Effector memory CD4-positive, alpha-beta T cell (primary cell): ENCODE measurements around the gene PF4V1.

ENCODE experiments used
- DNase-seq, 3 donors: peaks; one replicate each; pipeline ENCODE4 v3.0.0-alpha.2; 2020
- H3K27ac ChIP-seq: 2 replicates; pipeline ENCODE4 v1.7.0; 2013; ENCODE audit warnings: mild to moderate bottlenecking, low read length, moderate library complexity; ENCODE audit not compliant: insufficient read depth, poor library complexity, severe bottlenecking
- H3K27me3 ChIP-seq: replicated peaks from 2 replicates; pipeline ENCODE4 v1.7.0; 2013; ENCODE audit warnings: mild to moderate bottlenecking, low read length; ENCODE audit not compliant: insufficient read depth, control insufficient read depth, poor library complexity, severe bottlenecking
- H3K36me3 ChIP-seq: 2 replicates; pipeline ENCODE4 v1.7.0; 2013; ENCODE audit warnings: mild to moderate bottlenecking, low read length, moderate library complexity; ENCODE audit not compliant: control insufficient read depth, insufficient read depth
- H3K4me1 ChIP-seq: 2 replicates; pipeline ENCODE4 v1.7.0; 2013; ENCODE audit warnings: low read length, mild to moderate bottlenecking; ENCODE audit not compliant: control insufficient read depth, insufficient read depth, poor library complexity, severe bottlenecking
- H3K4me3 ChIP-seq: 2 replicates; pipeline ENCODE4 v1.7.0; 2013; ENCODE audit warnings: low read length, low read depth, mild to moderate bottlenecking; ENCODE audit not compliant: insufficient read depth, poor library complexity, severe bottlenecking
- H3K9me3 ChIP-seq: 2 replicates; pipeline ENCODE4 v1.7.0; 2013; ENCODE audit warnings: mild to moderate bottlenecking, low read length, moderate library complexity; ENCODE audit not compliant: control insufficient read depth

PF4V1 gene

GRCh38 chr4:73823760-73824159 lies 29.3 kb upstream of the PF4V1 start:
- Histone ChIP-seq H3K27ac (no peak overlapping the region), H3K36me3 (no peaks in the 10 kb centered on the region), H3K4me3 (no peak overlapping the region), H3K27me3 (no peaks in the 10 kb centered on the region), H3K4me1 (no peaks in the 10 kb centered on the region), H3K9me3 (no peaks in the 10 kb centered on the region)
- DNase-seq = no peak

GRCh38 chr4:73828956-73829355 lies 24.1 kb upstream of the PF4V1 start:
- Histone ChIP-seq H3K27me3 (no peaks in the 10 kb centered on the region), H3K27ac (no peak overlapping the region), H3K36me3 (no peaks in the 10 kb centered on the region), H3K9me3 (no peaks in the 10 kb centered on the region), H3K4me1 (no peaks in the 10 kb centered on the region), H3K4me3 (no peak overlapping the region)
- no peak for DNase-seq

- Histone ChIP-seq H3K4me3 (no peak overlapping the region), H3K27ac (no peak overlapping the region), H3K36me3 (no peaks in the 10 kb centered on the region), H3K4me1 (no peaks in the 10 kb centered on the region), H3K9me3 (no peaks in the 10 kb centered on the region), H3K27me3 (no peaks in the 10 kb centered on the region)
- DNase-seq = no peak
These were observed 21.5 kb upstream of the PF4V1 start for GRCh38 chr4:73831569-73831968.

- no peaks in the 10 kb centered on the region for H3K9me3 ChIP-seq
- no peaks in the 10 kb centered on the region for H3K4me1 ChIP-seq
- H3K36me3 ChIP-seq = no peaks in the 10 kb centered on the region
- no peaks in the 10 kb centered on the region for H3K27me3 ChIP-seq
- no peak overlapping the region for H3K4me3 ChIP-seq
- no peak for DNase-seq
- H3K27ac ChIP-seq = no peak overlapping the region
These were observed 20.4 kb upstream of the PF4V1 start for GRCh38 chr4:73832651-73833237.

GRCh38 chr4:73836373-73837279 lies 16.5 kb upstream of the PF4V1 start, which contains the start of gene CXCL6:
CXCL6 (plus strand) TSS chr4:73836678; CDS start chr4:73836751, 73 bp downstream.
- H3K4me1 ChIP-seq = no peaks in the 10 kb centered on the region
- no peak for DNase-seq
- H3K9me3 ChIP-seq = no peaks in the 10 kb centered on the region
- no peak within 1 kb of the TSS for H3K27ac ChIP-seq
- H3K36me3 ChIP-seq = no peaks in the 10 kb centered on the region
- no peaks in the 10 kb centered on the region for H3K27me3 ChIP-seq
- H3K4me3 ChIP-seq = no peak within 1 kb of the TSS

GRCh38 chr4:73839071-73839470 lies 14.0 kb upstream of the PF4V1 start:
- Histone ChIP-seq H3K4me1 (no peaks in the 10 kb centered on the region), H3K27me3 (no peaks in the 10 kb centered on the region), H3K9me3 (no peaks in the 10 kb centered on the region), H3K4me3 (no peak overlapping the region), H3K36me3 (no peaks in the 10 kb centered on the region), H3K27ac (no peak overlapping the region)
- DNase-seq = no peak

DNA sequence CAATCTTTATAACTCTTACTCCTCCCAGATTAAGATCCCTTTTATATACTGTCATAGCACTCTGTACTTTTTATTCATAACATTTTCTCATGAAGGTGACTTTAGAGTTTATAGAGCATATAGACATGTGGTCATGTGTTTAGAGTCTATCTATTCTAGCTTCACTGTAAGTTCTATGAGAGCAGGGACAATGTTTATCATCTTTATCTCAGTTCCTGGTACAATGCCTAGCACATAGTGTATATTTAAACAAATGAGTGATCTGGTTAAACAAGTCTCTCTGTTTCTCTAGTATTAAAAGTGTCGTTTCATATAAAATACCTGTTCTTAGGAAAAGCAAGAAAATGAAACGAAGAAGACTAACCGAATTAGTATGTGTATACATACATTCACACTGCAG lies 13.4 kb upstream of the PF4V1 start:
- H3K9me3 ChIP-seq = no peaks in the 10 kb centered on the region
- H3K4me3 ChIP-seq = no peak overlapping the region
- no peaks in the 10 kb centered on the region for H3K27me3 ChIP-seq
- H3K36me3 ChIP-seq = no peaks in the 10 kb centered on the region
- H3K4me1 ChIP-seq = no peaks in the 10 kb centered on the region
- no peak overlapping the region for H3K27ac ChIP-seq
- DNase-seq = no peak

DNA sequence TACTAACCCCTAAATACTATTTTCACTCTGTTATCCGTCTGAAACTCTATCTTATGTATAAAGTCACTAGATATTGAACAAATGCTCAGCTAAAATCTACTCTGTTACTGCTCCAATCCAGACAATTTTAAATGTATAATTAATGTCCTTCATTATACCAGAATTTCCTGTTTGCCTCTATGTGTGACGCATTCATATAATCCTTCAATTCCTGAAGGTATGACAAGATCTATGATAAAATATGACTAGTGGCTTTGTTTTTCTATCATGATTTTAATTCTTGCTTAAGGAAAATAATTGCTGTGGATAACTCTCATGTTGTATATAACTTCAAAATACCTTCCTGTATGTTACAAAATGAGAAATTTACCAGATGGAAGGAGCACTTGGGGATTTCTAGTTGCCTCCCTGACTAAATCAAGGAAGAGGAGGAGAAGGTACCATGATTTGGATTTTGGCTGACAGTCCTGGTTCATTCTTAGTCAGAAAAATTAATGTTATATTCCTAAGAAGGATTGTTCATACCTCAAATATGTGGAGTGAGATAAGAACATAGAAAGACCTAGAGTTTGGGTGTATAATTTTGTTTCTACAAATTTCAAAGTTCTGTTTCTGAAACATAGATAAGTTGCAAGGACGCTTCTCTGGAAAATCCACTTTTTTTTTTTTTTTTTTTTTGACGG lies 11.7 kb upstream of the PF4V1 start:
- DNase-seq = no peak
- H3K27ac ChIP-seq = no peak overlapping the region
- no peaks in the 10 kb centered on the region for H3K4me1 ChIP-seq
- H3K36me3 ChIP-seq = no peaks in the 10 kb centered on the region
- no peak overlapping the region for H3K4me3 ChIP-seq
- no peaks in the 10 kb centered on the region for H3K27me3 ChIP-seq
- H3K9me3 ChIP-seq = no peaks in the 10 kb centered on the region

- Histone ChIP-seq H3K4me3 (no peak overlapping the region), H3K27me3 (no peaks in the 10 kb centered on the region), H3K27ac (no peak overlapping the region), H3K9me3 (no peaks in the 10 kb centered on the region), H3K4me1 (no peaks in the 10 kb centered on the region), H3K36me3 (no peaks in the 10 kb centered on the region)
- no peak for DNase-seq
These were observed 10.4 kb upstream of the PF4V1 start for GRCh38 chr4:73842696-73843095.

DNA sequence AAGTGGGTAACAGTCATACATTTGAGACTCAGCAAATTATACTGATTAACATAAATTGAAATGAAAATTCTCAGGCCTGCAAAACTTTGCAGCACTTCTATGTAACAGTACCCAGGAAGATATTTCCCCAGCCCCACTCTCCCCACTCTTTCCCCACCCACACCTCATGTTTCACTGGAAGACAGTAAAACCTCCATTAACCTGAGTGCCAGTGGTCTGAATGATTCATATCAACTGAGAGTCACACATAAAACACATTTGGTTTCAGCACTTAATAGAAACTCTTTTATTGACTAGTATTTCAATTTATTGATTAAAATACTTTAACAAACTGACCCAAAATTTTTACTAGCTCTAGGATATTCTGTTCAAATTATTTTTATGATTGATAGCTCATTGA lies 9.7 kb upstream of the PF4V1 start:
- Histone ChIP-seq H3K27ac (no peak overlapping the region), H3K4me1 (no peaks in the 10 kb centered on the region), H3K4me3 (no peak overlapping the region), H3K9me3 (no peaks in the 10 kb centered on the region), H3K27me3 (no peaks in the 10 kb centered on the region), H3K36me3 (no peaks in the 10 kb centered on the region)
- no peak for DNase-seq
